Central memory CD8-positive, alpha-beta T cell (primary cell): ENCODE results near the gene XPR1.

Experiments used
- ATAC-seq: fragments of 150-1000 bp; cut with Tn5 transposase; replicated peaks from 2 replicates; pipeline ENCODE4 v1.10.0; 2022; ENCODE audit warnings: mild to moderate bottlenecking, moderate FRiP score, moderate number of reproducible peaks; ENCODE audit not compliant: poor library complexity, severe bottlenecking; ENCODE audit errors: extremely low read depth
- DNase-seq, 2 donors: peaks; one replicate each; pipeline ENCODE4 v3.0.0; 2021; ENCODE audit warnings: low spot score in 2 of 2
- H3K27ac Mint-ChIP-seq: one replicate; pipeline ENCODE4 v1.8.0; 2022; ENCODE audit warnings: low read depth, mild to moderate bottlenecking, moderate library complexity, mixed read lengths
- H3K27me3 Mint-ChIP-seq: one replicate; pipeline ENCODE4 v1.8.0; 2022; ENCODE audit warnings: mixed read lengths
- H3K36me3 Mint-ChIP-seq: one replicate; pipeline ENCODE4 v1.8.0; 2022; ENCODE audit warnings: mild to moderate bottlenecking, moderate library complexity, mixed read lengths; ENCODE audit not compliant: insufficient read depth
- H3K4me1 Mint-ChIP-seq: one replicate; pipeline ENCODE4 v1.8.0; 2022; ENCODE audit warnings: mixed read lengths
- H3K4me3 Mint-ChIP-seq: one replicate; pipeline ENCODE4 v1.8.0; 2022; ENCODE audit warnings: mild to moderate bottlenecking, moderate library complexity, mixed read lengths
- H3K9me3 Mint-ChIP-seq: one replicate; pipeline ENCODE4 v1.8.0; 2022; ENCODE audit warnings: mixed read lengths

The XPR1 gene

DNA sequence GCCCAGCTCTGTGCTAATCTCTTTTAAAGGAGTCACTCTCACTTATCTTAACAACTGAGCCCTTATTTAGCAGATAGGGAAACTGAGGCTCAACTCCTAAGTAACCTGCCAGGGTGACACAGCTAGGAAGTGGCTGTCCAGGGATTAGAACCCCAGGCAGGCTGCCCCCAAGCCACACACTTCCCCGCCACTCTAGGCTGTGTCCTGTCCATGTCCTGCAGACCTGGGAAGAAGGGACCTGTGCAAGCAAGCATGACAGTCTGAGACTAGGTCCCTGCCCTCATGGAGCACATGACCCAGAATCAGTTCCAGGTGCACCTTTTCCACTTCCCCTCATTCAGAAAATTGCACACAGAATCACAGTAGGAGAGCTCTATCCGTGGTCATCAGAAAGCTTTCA is 293.1 kb downstream of the XPR1 start:
- no peaks in the 10 kb centered on the region for H3K4me1 Mint-ChIP-seq
- H3K4me3 Mint-ChIP-seq, result no peak overlapping the region
- DNase-seq (no peak), ATAC-seq (no peak)
- H3K27ac Mint-ChIP-seq, result no peak overlapping the region
- H3K27me3 Mint-ChIP-seq, result peaks cover 14% of the 10 kb centered on the region
- peaks cover 3% of the 10 kb centered on the region for H3K36me3 Mint-ChIP-seq
- H3K9me3 Mint-ChIP-seq, result no peaks in the 10 kb centered on the region

- Mint-ChIP-seq H3K36me3 (peaks cover 3% of the 10 kb centered on the region), H3K27me3 (peaks cover 14% of the 10 kb centered on the region), H3K9me3 (no peaks in the 10 kb centered on the region), H3K4me1 (no peaks in the 10 kb centered on the region), H3K4me3 (no peak overlapping the region), H3K27ac (no peak overlapping the region)
- no peak for DNase-seq
- ATAC-seq, result no peak
Measured at GRCh38 chr1:180925471-180926051, 293.7 kb downstream of the XPR1 start.

- H3K27me3 Mint-ChIP-seq, result peaks cover 14% of the 10 kb centered on the region
- no peak overlapping the region for H3K27ac Mint-ChIP-seq
- no peak overlapping the region for H3K4me3 Mint-ChIP-seq
- H3K36me3 Mint-ChIP-seq, result peaks cover 3% of the 10 kb centered on the region
- ATAC-seq (no peak), DNase-seq (no peak)
- no peaks in the 10 kb centered on the region for H3K9me3 Mint-ChIP-seq
- no peaks in the 10 kb centered on the region for H3K4me1 Mint-ChIP-seq
Measured at GRCh38 chr1:180926164-180926981, 294.6 kb downstream of the XPR1 start.

DNA sequence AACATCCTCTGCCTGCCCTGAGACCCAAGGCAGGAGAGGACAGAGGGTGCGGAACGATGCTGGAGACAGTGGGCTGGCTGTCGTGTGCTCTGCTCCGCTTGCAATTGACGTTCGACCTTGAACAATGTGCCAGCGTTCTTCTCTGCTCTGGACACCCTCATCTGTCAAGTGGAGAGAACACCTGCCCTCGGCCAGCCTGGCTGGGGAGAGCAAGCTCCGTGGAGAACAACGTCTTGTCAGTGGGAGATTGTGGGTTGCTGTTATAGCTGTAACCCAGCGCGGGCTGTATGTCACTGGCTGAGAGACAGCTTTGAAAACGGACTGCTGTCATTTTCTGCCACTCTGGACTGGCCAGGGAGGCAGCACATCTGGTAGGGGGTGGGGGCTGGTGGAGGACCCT is 295.5 kb downstream of the XPR1 start:
- DNase-seq, result no peak

DNA sequence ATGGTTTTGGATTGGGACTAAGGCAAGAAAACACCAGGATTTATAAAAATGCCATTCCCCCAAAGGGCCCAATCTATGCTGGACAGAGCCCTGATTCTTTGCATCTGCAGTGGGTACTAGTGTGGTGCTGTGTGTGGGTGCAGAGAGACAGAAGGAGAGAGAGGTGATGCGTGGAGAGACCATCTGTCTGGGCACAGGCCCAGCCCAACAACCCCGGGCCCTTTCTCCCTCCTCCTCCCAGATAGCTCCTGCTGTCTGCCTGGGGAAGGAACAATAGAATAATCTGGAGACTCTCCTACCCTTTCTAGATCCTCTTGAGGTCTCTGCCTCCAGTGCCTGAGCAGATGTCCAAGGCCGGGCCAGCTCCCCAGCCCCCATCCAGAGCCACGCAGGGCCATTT is 296.0 kb downstream of the XPR1 start:
- H3K4me3 Mint-ChIP-seq, result no peak overlapping the region
- ATAC-seq, result no peak
- peaks cover 14% of the 10 kb centered on the region for H3K27me3 Mint-ChIP-seq
- H3K27ac Mint-ChIP-seq, result no peak overlapping the region
- no peaks in the 10 kb centered on the region for H3K36me3 Mint-ChIP-seq
- no peaks in the 10 kb centered on the region for H3K4me1 Mint-ChIP-seq
- H3K9me3 Mint-ChIP-seq, result no peaks in the 10 kb centered on the region
- no peak for DNase-seq

More for the DNA sequence above, 295.5 kb downstream of the XPR1 start:
- H3K4me3 Mint-ChIP-seq, result no peak overlapping the region
- H3K36me3 Mint-ChIP-seq, result no peaks in the 10 kb centered on the region
- ATAC-seq, result no peak
- no peak overlapping the region for H3K27ac Mint-ChIP-seq
- no peaks in the 10 kb centered on the region for H3K9me3 Mint-ChIP-seq
- peaks cover 14% of the 10 kb centered on the region for H3K27me3 Mint-ChIP-seq
- no peaks in the 10 kb centered on the region for H3K4me1 Mint-ChIP-seq

- H3K27me3 Mint-ChIP-seq, result peaks cover 8% of the 10 kb centered on the region
- H3K4me3 Mint-ChIP-seq, result no peak overlapping the region
- H3K9me3 Mint-ChIP-seq, result no peaks in the 10 kb centered on the region
- H3K4me1 Mint-ChIP-seq, result no peaks in the 10 kb centered on the region
- H3K36me3 Mint-ChIP-seq, result no peaks in the 10 kb centered on the region
- no peak overlapping the region for H3K27ac Mint-ChIP-seq
- DNase-seq, result no peak
- no peak for ATAC-seq
Measured at GRCh38 chr1:180928331-180929230, 296.8 kb downstream of the XPR1 start.

GRCh38 chr1:180929389-180929788 is 297.6 kb downstream of the XPR1 start:
- Mint-ChIP-seq H3K36me3 (no peaks in the 10 kb centered on the region), H3K9me3 (no peaks in the 10 kb centered on the region), H3K27ac (no peak overlapping the region), H3K27me3 (no peaks in the 10 kb centered on the region), H3K4me1 (no peaks in the 10 kb centered on the region), H3K4me3 (no peak overlapping the region)
- no peak for DNase-seq
- ATAC-seq, result no peak

DNA sequence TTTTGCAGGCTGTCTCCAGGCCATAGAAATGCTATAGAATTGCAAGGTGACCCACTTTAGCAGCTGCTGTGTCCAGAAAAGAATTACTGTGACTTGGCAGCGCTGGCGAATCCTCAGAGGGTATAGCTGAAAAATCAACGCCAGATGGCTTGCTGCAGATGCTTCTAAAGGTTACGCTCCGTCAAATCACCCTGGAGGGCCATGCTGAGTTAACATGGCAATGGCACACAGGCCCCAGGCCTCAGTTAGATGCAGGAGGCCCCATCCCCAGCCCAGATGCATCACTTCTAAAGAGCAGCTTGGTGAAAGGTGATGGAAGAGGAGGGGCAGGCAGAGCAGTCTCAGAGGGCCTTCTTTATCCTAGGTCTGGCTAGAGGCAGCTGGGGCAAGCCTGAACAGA is 298.9 kb downstream of the XPR1 start:
- DNase-seq (no peak), ATAC-seq (no peak)
- Mint-ChIP-seq H3K9me3 (no peaks in the 10 kb centered on the region), H3K27me3 (no peaks in the 10 kb centered on the region), H3K36me3 (no peaks in the 10 kb centered on the region), H3K27ac (no peak overlapping the region), H3K4me3 (no peak overlapping the region), H3K4me1 (no peaks in the 10 kb centered on the region)

DNA sequence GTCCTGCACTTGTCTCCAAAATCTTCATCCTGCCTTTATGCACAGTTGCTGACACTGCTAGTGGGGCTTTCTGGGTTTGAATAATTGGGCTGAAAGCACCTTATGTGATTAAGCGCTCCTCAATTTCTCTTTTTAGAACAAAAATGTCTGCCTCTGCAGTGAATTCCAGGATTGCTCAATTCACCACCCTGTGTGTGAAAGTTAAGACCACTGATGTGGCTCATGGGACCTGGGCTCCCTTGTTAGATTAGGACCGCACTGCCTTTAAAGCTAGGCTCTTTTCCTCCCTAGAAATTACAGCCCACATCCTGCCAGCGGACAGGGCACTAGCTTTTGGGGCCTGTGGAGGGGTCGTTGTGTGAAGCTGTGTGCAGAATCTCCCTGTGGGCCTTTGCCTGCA is 299.7 kb downstream of the XPR1 start:
- Mint-ChIP-seq H3K36me3 (no peaks in the 10 kb centered on the region), H3K4me3 (no peak overlapping the region), H3K27ac (no peak overlapping the region), H3K9me3 (no peaks in the 10 kb centered on the region), H3K27me3 (no peaks in the 10 kb centered on the region), H3K4me1 (no peaks in the 10 kb centered on the region)
- ATAC-seq, result no peak
- no peak for DNase-seq

DNA sequence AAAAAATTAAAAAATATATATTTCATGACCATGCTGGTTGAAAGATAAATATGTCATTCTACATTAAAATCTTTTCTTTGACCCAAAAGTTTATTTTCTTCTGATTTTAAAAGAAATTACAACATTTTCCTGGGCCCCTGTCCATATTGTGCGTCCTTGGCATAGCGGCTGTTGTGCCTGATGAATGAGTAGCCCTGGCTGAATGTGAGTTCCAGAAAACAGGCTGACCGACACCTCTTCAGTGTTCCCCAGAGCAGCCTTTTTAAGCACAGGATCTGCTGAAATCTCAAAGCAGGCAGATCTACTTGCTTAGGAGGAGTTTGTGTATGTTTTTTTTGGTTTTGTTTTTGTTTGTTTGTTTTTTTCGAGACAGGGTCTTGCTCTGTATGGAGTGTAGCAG is 300.6 kb downstream of the XPR1 start:
- no peak for DNase-seq
- Mint-ChIP-seq H3K9me3 (no peaks in the 10 kb centered on the region), H3K4me3 (no peak overlapping the region), H3K36me3 (no peaks in the 10 kb centered on the region), H3K4me1 (no peaks in the 10 kb centered on the region), H3K27me3 (no peaks in the 10 kb centered on the region), H3K27ac (no peak overlapping the region)
- ATAC-seq, result no peak

GRCh38 chr1:180933141-180933540 is 301.3 kb downstream of the XPR1 start:
- H3K9me3 Mint-ChIP-seq, result no peaks in the 10 kb centered on the region
- H3K27me3 Mint-ChIP-seq, result no peaks in the 10 kb centered on the region
- DNase-seq, result no peak
- H3K4me3 Mint-ChIP-seq, result no peak overlapping the region
- ATAC-seq, result no peak
- H3K4me1 Mint-ChIP-seq, result peaks cover 6% of the 10 kb centered on the region
- no peaks in the 10 kb centered on the region for H3K36me3 Mint-ChIP-seq
- H3K27ac Mint-ChIP-seq, result no peak overlapping the region

DNA sequence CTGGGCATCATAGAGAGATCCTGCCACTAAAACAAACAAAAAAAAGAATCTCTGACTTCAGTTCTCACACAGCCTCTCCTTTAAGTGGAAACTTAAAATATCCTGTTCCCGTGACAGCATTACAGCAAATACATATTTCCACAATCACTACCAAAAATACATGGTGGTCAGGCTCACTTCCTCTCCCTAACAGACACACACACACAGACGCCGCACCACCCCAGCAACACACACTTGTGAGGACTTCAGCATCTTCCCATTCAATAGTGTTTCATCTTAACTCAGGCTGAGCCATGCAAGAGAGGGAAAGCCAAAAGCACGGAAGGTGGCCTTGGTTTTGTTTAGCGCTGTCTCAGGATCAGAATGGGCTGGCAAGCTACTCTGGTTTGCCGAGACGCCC is 302.7 kb downstream of the XPR1 start:
- Mint-ChIP-seq H3K27ac (no peak overlapping the region), H3K4me1 (peaks cover 10% of the 10 kb centered on the region)

More for the DNA sequence above, 302.7 kb downstream of the XPR1 start:
- Mint-ChIP-seq H3K9me3 (no peaks in the 10 kb centered on the region), H3K36me3 (peaks cover 1% of the 10 kb centered on the region), H3K27me3 (no peaks in the 10 kb centered on the region), H3K4me3 (no peak overlapping the region)
- DNase-seq, result no peak
- no peak for ATAC-seq
